ENCODE measurements around the gene FPGS. TPM values are rescaled to one million over a fixed set of nuclear protein-coding genes. Genes with fewer than 3 reads are reported as not detected.

Gene FPGS
- total RNA-seq, 3 donors from 2014 or later (not counting 1 experiment from before 2014, with no cell fraction given) = 99.1 to 108 (median 107) TPM

GRCh38 chr9:127826253-127826913 is 23.7 kb downstream of the FPGS start:
- WGBS (ENCODE audit: insufficient coverage) = 92% methylated on average over 7 of the region's 7 CpGs
- Mint-ChIP-seq H3K36me3 (no peaks in the 10 kb centered on the region), H3K27me3 (ENCODE audit: low read depth in 2 of 2) (no peaks in the 10 kb centered on the region), H3K4me3 (no peak overlapping the region), H3K27ac (no peak overlapping the region), H3K9me3 (no peaks in the 10 kb centered on the region), H3K4me1 (peaks cover 5 to 7% of the 10 kb centered on the region in 2 donors)
- TF ChIP-seq, protein P1, sequence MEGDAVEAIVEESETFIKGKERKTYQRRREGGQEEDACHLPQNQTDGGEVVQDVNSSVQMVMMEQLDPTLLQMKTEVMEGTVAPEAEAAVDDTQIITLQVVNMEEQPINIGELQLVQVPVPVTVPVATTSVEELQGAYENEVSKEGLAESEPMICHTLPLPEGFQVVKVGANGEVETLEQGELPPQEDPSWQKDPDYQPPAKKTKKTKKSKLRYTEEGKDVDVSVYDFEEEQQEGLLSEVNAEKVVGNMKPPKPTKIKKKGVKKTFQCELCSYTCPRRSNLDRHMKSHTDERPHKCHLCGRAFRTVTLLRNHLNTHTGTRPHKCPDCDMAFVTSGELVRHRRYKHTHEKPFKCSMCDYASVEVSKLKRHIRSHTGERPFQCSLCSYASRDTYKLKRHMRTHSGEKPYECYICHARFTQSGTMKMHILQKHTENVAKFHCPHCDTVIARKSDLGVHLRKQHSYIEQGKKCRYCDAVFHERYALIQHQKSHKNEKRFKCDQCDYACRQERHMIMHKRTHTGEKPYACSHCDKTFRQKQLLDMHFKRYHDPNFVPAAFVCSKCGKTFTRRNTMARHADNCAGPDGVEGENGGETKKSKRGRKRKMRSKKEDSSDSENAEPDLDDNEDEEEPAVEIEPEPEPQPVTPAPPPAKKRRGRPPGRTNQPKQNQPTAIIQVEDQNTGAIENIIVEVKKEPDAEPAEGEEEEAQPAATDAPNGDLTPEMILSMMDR (IDR thresholded peaks at IDR 0.05) = no peak
- ATAC-seq = no peak
- peaks cover 6% of the 10 kb centered on the region for H3K36me3 ChIP-seq (ENCODE audit: control insufficient read depth, insufficient read depth, low read length)
- no peak overlapping the region for H3K4me3 ChIP-seq (ENCODE audit: low read length)
- intact Hi-C loops (cut with micrococcal nuclease) = no loop called here
- H3K27me3 ChIP-seq (ENCODE audit: control insufficient read depth, insufficient read depth, low read length) = no peaks in the 10 kb centered on the region
- no peak overlapping the region for H3K27ac ChIP-seq (ENCODE audit: low read length)
- H3K9me3 ChIP-seq (ENCODE audit: control insufficient read depth, insufficient read depth, low read length) = no peaks in the 10 kb centered on the region
- no peak for DNase-seq
- H3K4me1 ChIP-seq (ENCODE audit: control insufficient read depth, insufficient read depth, low read length) = no peaks in the 10 kb centered on the region

GRCh38 chr9:127828262-127829031 is 25.8 kb downstream of the FPGS start:
- H3K27ac Mint-ChIP-seq = peak overlapping the region in 1 of 2 donors; percentile 66

GRCh38 chr9:127829205-127829906 is 26.7 kb downstream of the FPGS start:
- intact Hi-C loops (cut with micrococcal nuclease) = no loop called here
- TF ChIP-seq, protein P1 (IDR thresholded peaks at IDR 0.05) = no peak
- H3K9me3 Mint-ChIP-seq = no peaks in the 10 kb centered on the region
- Histone ChIP-seq H3K4me3 (ENCODE audit: low read length) (no peak overlapping the region), H3K9me3 (ENCODE audit: control insufficient read depth, insufficient read depth, low read length) (no peaks in the 10 kb centered on the region), H3K27ac (ENCODE audit: low read length) (no peak overlapping the region), H3K36me3 (ENCODE audit: control insufficient read depth, insufficient read depth, low read length) (peaks cover 3% of the 10 kb centered on the region), H3K27me3 (ENCODE audit: control insufficient read depth, insufficient read depth, low read length) (no peaks in the 10 kb centered on the region), H3K4me1 (ENCODE audit: control insufficient read depth, insufficient read depth, low read length) (no peaks in the 10 kb centered on the region)
- peak overlapping the region in 1 of 2 donors; percentile 66 for H3K27ac Mint-ChIP-seq
- H3K4me3 Mint-ChIP-seq = peak overlapping the region; percentile 75
- 86% methylated on average over 5 of the region's 6 CpGs for WGBS (ENCODE audit: insufficient coverage)
- H3K4me1 Mint-ChIP-seq = peaks cover 5 to 7% of the 10 kb centered on the region in 2 donors
- no peak for DNase-seq
- no peaks in the 10 kb centered on the region for H3K27me3 Mint-ChIP-seq (ENCODE audit: low read depth in 2 of 2)
- no peaks in the 10 kb centered on the region for H3K36me3 Mint-ChIP-seq
- no peak for ATAC-seq

More at GRCh38 chr9:127828262-127829031, 25.8 kb downstream of the FPGS start:
- TF ChIP-seq, protein P1 (IDR thresholded peaks at IDR 0.05) = no peak
- ATAC-seq (peak in 1 of 3 donors; percentile 64), DNase-seq (no peak)
- Histone ChIP-seq H3K27me3 (ENCODE audit: control insufficient read depth, insufficient read depth, low read length) (no peaks in the 10 kb centered on the region), H3K27ac (ENCODE audit: low read length) (no peak overlapping the region), H3K36me3 (ENCODE audit: control insufficient read depth, insufficient read depth, low read length) (peaks cover 6% of the 10 kb centered on the region), H3K4me1 (ENCODE audit: control insufficient read depth, insufficient read depth, low read length) (no peaks in the 10 kb centered on the region), H3K4me3 (ENCODE audit: low read length) (no peak overlapping the region), H3K9me3 (ENCODE audit: control insufficient read depth, insufficient read depth, low read length) (no peaks in the 10 kb centered on the region)
- intact Hi-C loops (cut with micrococcal nuclease) = no loop called here
- Mint-ChIP-seq H3K36me3 (no peaks in the 10 kb centered on the region), H3K27me3 (ENCODE audit: low read depth in 2 of 2) (no peaks in the 10 kb centered on the region), H3K4me3 (peak overlapping the region; percentile 75), H3K4me1 (peaks cover 5 to 7% of the 10 kb centered on the region in 2 donors), H3K9me3 (no peaks in the 10 kb centered on the region)
- 85% methylated on average over 34 of the region's 34 CpGs for WGBS (ENCODE audit: insufficient coverage)
